ENCODE data around the gene CSRNP3.

DNA sequence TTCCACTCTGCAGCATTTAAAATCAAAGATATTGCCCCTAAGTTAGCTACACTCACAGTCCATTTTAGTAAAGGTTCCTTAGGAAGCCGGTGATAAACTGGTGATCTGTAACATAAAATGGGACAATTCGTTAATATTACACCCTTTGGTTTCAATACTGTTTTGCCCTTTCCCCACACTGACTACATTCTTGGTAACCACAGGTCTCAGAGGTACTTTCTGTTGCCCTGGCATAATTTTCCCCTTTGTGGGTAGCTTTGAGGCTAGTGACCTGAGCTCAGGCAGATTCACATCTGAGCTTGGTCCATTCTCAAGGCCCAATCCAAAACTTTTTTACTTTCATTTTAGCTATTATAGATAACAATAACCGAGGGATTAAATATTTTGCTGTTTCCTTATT is 32.9 kb upstream of the CSRNP3 start:
- TF ChIP-seq, protein P1, sequence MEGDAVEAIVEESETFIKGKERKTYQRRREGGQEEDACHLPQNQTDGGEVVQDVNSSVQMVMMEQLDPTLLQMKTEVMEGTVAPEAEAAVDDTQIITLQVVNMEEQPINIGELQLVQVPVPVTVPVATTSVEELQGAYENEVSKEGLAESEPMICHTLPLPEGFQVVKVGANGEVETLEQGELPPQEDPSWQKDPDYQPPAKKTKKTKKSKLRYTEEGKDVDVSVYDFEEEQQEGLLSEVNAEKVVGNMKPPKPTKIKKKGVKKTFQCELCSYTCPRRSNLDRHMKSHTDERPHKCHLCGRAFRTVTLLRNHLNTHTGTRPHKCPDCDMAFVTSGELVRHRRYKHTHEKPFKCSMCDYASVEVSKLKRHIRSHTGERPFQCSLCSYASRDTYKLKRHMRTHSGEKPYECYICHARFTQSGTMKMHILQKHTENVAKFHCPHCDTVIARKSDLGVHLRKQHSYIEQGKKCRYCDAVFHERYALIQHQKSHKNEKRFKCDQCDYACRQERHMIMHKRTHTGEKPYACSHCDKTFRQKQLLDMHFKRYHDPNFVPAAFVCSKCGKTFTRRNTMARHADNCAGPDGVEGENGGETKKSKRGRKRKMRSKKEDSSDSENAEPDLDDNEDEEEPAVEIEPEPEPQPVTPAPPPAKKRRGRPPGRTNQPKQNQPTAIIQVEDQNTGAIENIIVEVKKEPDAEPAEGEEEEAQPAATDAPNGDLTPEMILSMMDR (IDR thresholded peaks at IDR 0.05), result no peak
- no peak for TF ChIP-seq POLR2A (IDR thresholded peaks at IDR 0.05)
- TF ChIP-seq POLR2AphosphoS5 (IDR thresholded peaks at IDR 0.05), result no peak
- TF ChIP-seq EP300 (IDR thresholded peaks at IDR 0.05), result no peak

Data from sigmoid colon (tissue), 4 donors.